SK-N-SH (cell line): Measurements from ENCODE around the gene UBTD1.

Experiments
- RAD21 ChIP-seq: IDR thresholded peaks from 2 replicates; pipeline ENCODE4 v1.6.1; 2012; ENCODE audit warnings: mild to moderate bottlenecking, low read length
- RFX5 ChIP-seq: IDR thresholded peaks from 2 replicates; pipeline ENCODE4 v1.6.1; 2012; ENCODE audit warnings: mild to moderate bottlenecking, improper control_type of control experiment, low read length
- TAF1 ChIP-seq: IDR thresholded peaks from 2 replicates; pipeline ENCODE4 v1.6.1; 2012; ENCODE audit warnings: low read depth, mild to moderate bottlenecking, low read length, moderate library complexity, borderline replicate concordance
- TEAD4 ChIP-seq: IDR thresholded peaks from 2 replicates; pipeline ENCODE4 v1.4.0; 2012; ENCODE audit warnings: mild to moderate bottlenecking, borderline replicate concordance; ENCODE audit not compliant: insufficient read depth
- TF ChIP-seq, protein P1 (sequence below): fragments of 200-600 bp; sonication (generic); IDR thresholded peaks from 2 replicates; pipeline ENCODE4 v1.6.1; 2017; ENCODE audit warnings: antibody characterized with exemption, mild to moderate bottlenecking, moderate library complexity

DNA sequence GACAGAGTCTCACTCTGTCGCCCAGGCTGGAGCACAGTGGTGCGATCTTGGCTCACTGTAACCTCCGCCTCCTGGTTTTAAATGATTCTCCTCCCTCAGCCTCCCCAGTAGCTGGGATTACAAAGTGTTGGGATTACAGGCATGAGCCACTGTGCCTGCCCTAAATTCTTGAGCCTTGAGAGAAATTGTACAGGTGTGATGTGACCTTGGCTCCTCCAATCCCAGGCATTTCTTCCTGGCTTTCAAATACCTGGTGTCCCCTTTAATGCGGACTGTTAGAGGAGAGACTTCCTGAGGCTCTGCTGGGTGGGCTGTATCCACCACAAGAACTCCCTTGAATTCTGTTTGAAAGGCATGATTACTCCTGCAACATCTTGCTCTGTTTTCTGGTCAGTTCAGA lies 119.6 kb downstream of the UBTD1 start:
- no peak for TF ChIP-seq RFX5
- no peak for TF ChIP-seq RAD21
- no peak for TF ChIP-seq TEAD4
- TF ChIP-seq, protein P1, sequence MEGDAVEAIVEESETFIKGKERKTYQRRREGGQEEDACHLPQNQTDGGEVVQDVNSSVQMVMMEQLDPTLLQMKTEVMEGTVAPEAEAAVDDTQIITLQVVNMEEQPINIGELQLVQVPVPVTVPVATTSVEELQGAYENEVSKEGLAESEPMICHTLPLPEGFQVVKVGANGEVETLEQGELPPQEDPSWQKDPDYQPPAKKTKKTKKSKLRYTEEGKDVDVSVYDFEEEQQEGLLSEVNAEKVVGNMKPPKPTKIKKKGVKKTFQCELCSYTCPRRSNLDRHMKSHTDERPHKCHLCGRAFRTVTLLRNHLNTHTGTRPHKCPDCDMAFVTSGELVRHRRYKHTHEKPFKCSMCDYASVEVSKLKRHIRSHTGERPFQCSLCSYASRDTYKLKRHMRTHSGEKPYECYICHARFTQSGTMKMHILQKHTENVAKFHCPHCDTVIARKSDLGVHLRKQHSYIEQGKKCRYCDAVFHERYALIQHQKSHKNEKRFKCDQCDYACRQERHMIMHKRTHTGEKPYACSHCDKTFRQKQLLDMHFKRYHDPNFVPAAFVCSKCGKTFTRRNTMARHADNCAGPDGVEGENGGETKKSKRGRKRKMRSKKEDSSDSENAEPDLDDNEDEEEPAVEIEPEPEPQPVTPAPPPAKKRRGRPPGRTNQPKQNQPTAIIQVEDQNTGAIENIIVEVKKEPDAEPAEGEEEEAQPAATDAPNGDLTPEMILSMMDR, result no peak
- no peak for TF ChIP-seq TAF1
